Pancreas (tissue), 10 donors: ENCODE results near the gene AUP1. TPM values are rescaled to one million over a fixed set of nuclear protein-coding genes. Genes with fewer than 3 reads are reported as not detected.

ENCODE experiments used
- ATAC-seq, 4 donors: fragments of 200-7000 bp; cut with Tn5 transposase; one replicate each; pipeline versions ENCODE4 v1.8.0 to v1.9.1; 2020; ENCODE audit warnings: mild to moderate bottlenecking in 4 of 4, moderate library complexity in 4 of 4
- DNase-seq, 6 donors: peaks; one replicate each; pipeline ENCODE4 v3.0.0-alpha.2; 2020
- FAIRE-seq: peaks from 2 replicates; lab custom pipeline; 2012; peaks lifted over from hg19 to GRCh38; lab: Jason Lieb, UNC
- H3K27ac ChIP-seq, 4 donors: fragments of 200-600 bp; sonication (generic); 1 replicate in 3 of 4; 2 replicates in 1 of 4; pipeline versions ENCODE4 v1.5.0 to v1.8.0; 2020
- H3K27me3 ChIP-seq, 4 donors: fragments of 200-600 bp; one replicate each; pipeline ENCODE4 v1.8.0; 2021
- H3K36me3 ChIP-seq, 3 donors: fragments of 200-600 bp; sonication (generic) in 1 of 3; one replicate each; pipeline versions ENCODE4 v1.5.0 to v1.8.0; 2020 to 2021
- H3K4me1 ChIP-seq, 3 donors: fragments of 200-600 bp; one replicate each; pipeline ENCODE4 v1.8.0; 2021
- H3K4me3 ChIP-seq, 4 donors: fragments of 200-600 bp; sonication (generic) in 2 of 4; one replicate each; pipeline versions ENCODE4 v1.5.0 to v1.8.0; 2020 to 2021
- H3K9me3 ChIP-seq, 4 donors: fragments of 200-600 bp; one replicate each; pipeline ENCODE4 v1.8.0; 2021
- CTCF ChIP-seq, 4 donors: fragments of 200-600 bp; sonication (generic) in 3 of 4; IDR thresholded peaks; one replicate each; pipeline versions ENCODE4 v1.5.0 to v1.8.0; 2021; ENCODE audit warnings: antibody characterized with exemption in 4 of 4
- WGBS, 2 donors: extraction: QIAGEN DNeasy Blood & Tissue Kit; methylation state at CpG; one replicate each; pipeline ENCODE4 v1.1.7; 2013; 5-methylcytosine and 5-hydroxymethylcytosine counted together
- intact Hi-C, 3 donors: fragments of 100-400 bp; cut with DNase I; formaldehyde crosslinking; loops; one replicate each; pipeline versions ENCODE4 v1.11.1 to v1.14.2; 2022
- polyA plus RNA-seq, 2 donors: library from polyadenylated mRNA; stranded (reverse); fragments of 200-250 nt; gene quantifications; one replicate each; pipeline ENCODE4 v1.2.3, GENCODE V29; 2013
- total RNA-seq, 6 donors: library from RNA; stranded (reverse); fragmentation: NEBNext Ultra II Directional in 4 of 6; extraction: Animal tissue kit (Norgen Biotek cat#: 25700) in 4 of 6; gene quantifications; one replicate each; pipeline versions ENCODE4 v1.2.1 to v1.2.4, GENCODE V29; 2021 to 2023
- donor health status: healthy with polysubstance abuse.
- donor health status: DM: no; HTN: no; CAD: no; lungs with moderate emphysema.
- donor health status: DM: no; HTN: no; CAD: no.
- donor health status: control.
- donor health status: control.
- donor health status: Bipolar disorder and iron deficiency.
- donor health status: DM: yes; HTN: yes; CAD: no.
- donor health status: DM: no; HTN: no; CAD: no.
- donor health status: DM: no; HTN: no; CAD: no.
- donor health status: DM: yes; HTN: yes; CAD: no.

Gene AUP1
- total and polyA plus RNA-seq, 8 donors = 62.1 to 258 (median 71.8) TPM

GRCh38 chr2:74515981-74516633, 13.4 kb downstream of the AUP1 start:
- peak; percentile 84 to 97 (median 92) for ATAC-seq

DNA sequence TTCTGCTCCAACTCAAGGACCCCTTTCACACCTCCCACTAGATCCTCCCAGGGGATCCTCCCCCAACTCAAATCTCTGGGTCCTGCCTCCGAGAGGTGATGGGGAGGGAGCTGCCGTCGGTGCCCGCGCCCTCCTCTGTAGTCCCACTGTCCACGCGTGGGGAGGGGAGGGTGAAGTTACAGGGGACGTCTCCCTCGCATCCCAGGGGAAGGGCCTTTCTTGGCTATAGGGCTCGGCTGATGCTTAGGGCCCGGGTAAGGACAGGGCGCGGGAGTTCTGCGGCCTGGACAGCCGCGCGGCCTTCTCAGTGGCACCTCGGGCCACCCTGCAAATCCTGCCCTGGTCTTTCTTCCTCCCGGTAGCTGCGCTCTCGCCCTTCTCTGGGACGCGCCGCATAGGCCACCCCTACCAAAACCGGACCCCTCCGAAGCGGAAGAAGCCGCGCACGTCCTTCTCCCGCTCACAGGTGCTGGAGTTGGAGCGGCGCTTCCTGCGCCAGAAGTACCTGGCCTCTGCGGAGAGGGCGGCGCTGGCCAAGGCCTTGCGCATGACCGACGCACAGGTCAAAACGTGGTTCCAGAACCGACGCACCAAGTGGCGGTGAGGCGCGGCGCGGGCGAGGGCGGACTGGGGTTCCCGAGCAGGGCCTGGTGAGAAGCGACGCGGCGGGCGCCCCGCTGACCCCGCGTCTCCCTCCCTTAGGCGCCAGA, 14.1 kb downstream of the AUP1 start:
- Histone ChIP-seq H3K27me3 (peaks cover 0 to 80% (median 14%) of the 10 kb centered on the region in 4 donors), H3K36me3 (no peaks in the 10 kb centered on the region), H3K27ac (no peak overlapping the region), H3K4me3 (peak overlapping the region; percentile 2 to 45 (median 19)), H3K9me3 (no peaks in the 10 kb centered on the region), H3K4me1 (peaks cover 0 to 9% (median 0%) of the 10 kb centered on the region in 3 donors)
- intact Hi-C loops = no loop called here
- DNase-seq (peak in 3 of 6 donors; percentile 28 to 71 (median 65)), ATAC-seq (peak; percentile 5 to 51 (median 30)), FAIRE-seq (no peak)
- 10% methylated on average over 49 to 60 of the region's 60 CpGs for WGBS, 2 donors
- no peak for TF ChIP-seq CTCF (IDR thresholded peaks at IDR 0.05)

More at GRCh38 chr2:74515981-74516633, 13.4 kb downstream of the AUP1 start:
- H3K27me3 ChIP-seq = peaks cover 0 to 86% (median 14%) of the 10 kb centered on the region in 4 donors
- intact Hi-C loops = no loop called here
- no peak for TF ChIP-seq CTCF (IDR thresholded peaks at IDR 0.05)
- FAIRE-seq (no peak), DNase-seq (peak; percentile 62 to 88 (median 72))
- no peak overlapping the region for H3K27ac ChIP-seq
- no peaks in the 10 kb centered on the region for H3K36me3 ChIP-seq
- H3K9me3 ChIP-seq = no peaks in the 10 kb centered on the region
- WGBS, 2 donors = 3 to 5% methylated on average over 65 to 72 of the region's 72 CpGs
- peaks cover 0 to 9% (median 0%) of the 10 kb centered on the region in 3 donors for H3K4me1 ChIP-seq
- peak overlapping the region; percentile 2 to 45 (median 19) for H3K4me3 ChIP-seq

GRCh38 chr2:74514368-74515270, 14.9 kb downstream of the AUP1 start, which contains the start of gene TLX2:
TLX2 (plus strand) TSS chr2:74514450; CDS start chr2:74514807, 357 bp downstream.
- no peak within 1 kb of the TSS for H3K27ac ChIP-seq
- DNase-seq (peak in 3 of 6 donors; percentile 32 to 84 (median 61)), FAIRE-seq (no peak), ATAC-seq (peak in 1 of 4 donors; percentile 6)
- no peaks in the 10 kb centered on the region for H3K9me3 ChIP-seq
- intact Hi-C loops = no loop called here
- no peaks in the 10 kb centered on the region for H3K36me3 ChIP-seq
- no peak within 1 kb of the TSS for H3K4me3 ChIP-seq
- H3K27me3 ChIP-seq = peaks cover 0 to 72% (median 11%) of the 10 kb centered on the region in 4 donors
- H3K4me1 ChIP-seq = peaks cover 0 to 9% (median 0%) of the 10 kb centered on the region in 3 donors
- WGBS, 2 donors = 6 to 8% methylated on average over 72 to 82 of the region's 82 CpGs
- TF ChIP-seq CTCF (IDR thresholded peaks at IDR 0.05) = no peak

DNA sequence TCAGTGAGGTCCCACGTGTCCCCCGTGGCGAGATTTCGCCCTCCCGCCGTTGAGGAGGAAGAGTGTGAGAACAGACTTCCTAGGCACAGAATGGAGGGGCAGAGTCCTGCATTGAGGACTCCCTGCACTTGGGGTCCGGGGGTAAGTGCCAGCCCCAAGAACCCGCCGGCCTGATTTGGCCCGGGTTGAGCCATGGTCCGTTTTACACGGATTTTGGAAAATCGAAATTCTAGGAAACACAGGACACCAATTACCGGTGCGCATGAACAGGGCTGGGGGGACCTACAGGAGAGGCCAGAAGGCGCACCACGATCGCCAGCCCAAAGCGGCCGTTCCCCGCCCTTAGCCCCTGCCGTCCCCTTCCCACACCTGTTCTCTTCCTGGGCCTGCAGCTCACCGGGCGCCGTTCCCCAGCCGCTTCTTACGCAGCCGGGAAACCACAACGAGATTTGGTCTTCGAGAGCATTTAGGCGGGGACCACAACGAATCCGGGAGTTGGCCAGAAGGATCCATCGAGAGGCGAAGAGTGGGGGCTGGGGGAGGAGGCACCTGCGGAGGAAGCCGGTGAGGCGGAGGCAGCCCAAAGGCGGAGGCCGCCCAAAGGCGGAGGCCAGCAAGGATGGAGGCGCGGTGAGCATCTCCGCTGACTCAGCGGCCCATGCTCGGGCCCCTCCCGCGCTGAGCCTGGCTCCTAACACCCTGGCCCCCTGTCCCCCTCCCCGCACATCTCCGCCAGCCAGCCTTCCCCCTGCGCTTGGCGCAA, 15.7 kb downstream of the AUP1 start:
- peak in 1 of 6 donors; percentile 52 for DNase-seq
- no peak overlapping the region for H3K27ac ChIP-seq
- H3K9me3 ChIP-seq = no peaks in the 10 kb centered on the region
- H3K4me3 ChIP-seq = no peak overlapping the region
- peaks cover 0 to 63% (median 11%) of the 10 kb centered on the region in 4 donors for H3K27me3 ChIP-seq
- H3K36me3 ChIP-seq = no peaks in the 10 kb centered on the region
- H3K4me1 ChIP-seq = peaks cover 0 to 9% (median 0%) of the 10 kb centered on the region in 3 donors
- intact Hi-C loops = no loop called here
- TF ChIP-seq CTCF (IDR thresholded peaks at IDR 0.05) = no peak
- no peak for ATAC-seq
- FAIRE-seq = no peak
- WGBS, 2 donors = 9 to 11% methylated on average over 44 to 52 of the region's 52 CpGs
